Transverse colon (tissue), 4 donors: Measurements from ENCODE around the gene HEATR5B.

Source experiments
- CTCF ChIP-seq, 5 experiments: fragments of 200-600 bp in 3 of 5; fragments of 450-650 bp in 2 of 5; sonication (generic) in 3 of 5; IDR thresholded peaks; 1 replicate in 2 of 5; 2 replicates in 3 of 5; pipeline ENCODE4 v1.5.1; 2016 to 2017; ENCODE audit warnings: antibody characterized with exemption in 5 of 5, inconsistent platforms in 3 of 5, mild to moderate bottlenecking in 2 of 5, moderate library complexity in 1 of 5
- EP300 ChIP-seq: sonication (generic); formaldehyde crosslinking; IDR thresholded peaks from one replicate; pipeline ENCODE4 v1.6.1; 2017; ENCODE audit warnings: antibody characterized with exemption, low read depth
- POLR2A ChIP-seq: fragments of 450-650 bp; IDR thresholded peaks from one replicate; pipeline ENCODE4 v1.6.1; 2016; ENCODE audit warnings: antibody characterized with exemption, mild to moderate bottlenecking, moderate library complexity
- POLR2AphosphoS5 ChIP-seq, 3 donors: sonication (generic); formaldehyde crosslinking; IDR thresholded peaks; one replicate each; pipeline ENCODE4 v1.6.1; 2016; ENCODE audit warnings: antibody characterized with exemption in 3 of 3

- TF ChIP-seq CTCF (IDR thresholded peaks at IDR 0.05): no peak
- no peak for TF ChIP-seq POLR2A
- no peak for TF ChIP-seq EP300
- TF ChIP-seq POLR2AphosphoS5 (IDR thresholded peaks at IDR 0.05): no peak
These were observed 25.4 kb upstream of the HEATR5B start for GRCh38 chr2:37109523-37109922.
